GM12891 (cell line): Measurements from ENCODE around the gene FURIN.

Experiments used
- POLR2A ChIP-seq: IDR thresholded peaks from 2 replicates; pipeline ENCODE4 v1.6.1; 2011; ENCODE audit warnings: low read depth, low read length, control low read depth
- POLR2AphosphoS5 ChIP-seq: IDR thresholded peaks from 2 replicates; pipeline ENCODE4 v1.6.1; 2011; ENCODE audit warnings: low read depth, low read length, control low read depth
- SPI1 ChIP-seq: IDR thresholded peaks from 2 replicates; pipeline ENCODE4 v1.6.1; 2011; ENCODE audit warnings: low read depth, low read length, control low read depth
- TAF1 ChIP-seq: IDR thresholded peaks from 2 replicates; pipeline ENCODE4 v1.6.1; 2011; ENCODE audit warnings: low read depth, low read length, control low read depth

DNA sequence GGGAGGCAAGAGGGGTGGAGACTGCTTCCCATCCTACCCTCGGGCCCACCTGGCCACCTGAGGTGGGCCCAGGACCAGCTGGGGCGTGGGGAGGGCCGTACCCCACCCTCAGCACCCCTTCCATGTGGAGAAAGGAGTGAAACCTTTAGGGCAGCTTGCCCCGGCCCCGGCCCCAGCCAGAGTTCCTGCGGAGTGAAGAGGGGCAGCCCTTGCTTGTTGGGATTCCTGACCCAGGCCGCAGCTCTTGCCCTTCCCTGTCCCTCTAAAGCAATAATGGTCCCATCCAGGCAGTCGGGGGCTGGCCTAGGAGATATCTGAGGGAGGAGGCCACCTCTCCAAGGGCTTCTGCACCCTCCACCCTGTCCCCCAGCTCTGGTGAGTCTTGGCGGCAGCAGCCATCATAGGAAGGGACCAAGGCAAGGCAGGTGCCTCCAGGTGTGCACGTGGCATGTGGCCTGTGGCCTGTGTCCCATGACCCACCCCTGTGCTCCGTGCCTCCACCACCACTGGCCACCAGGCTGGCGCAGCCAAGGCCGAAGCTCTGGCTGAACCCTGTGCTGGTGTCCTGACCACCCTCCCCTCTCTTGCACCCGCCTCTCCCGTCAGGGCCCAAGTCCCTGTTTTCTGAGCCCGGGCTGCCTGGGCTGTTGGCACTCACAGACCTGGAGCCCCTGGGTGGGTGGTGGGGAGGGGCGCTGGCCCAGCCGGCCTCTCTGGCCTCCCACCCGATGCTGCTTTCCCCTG lies 13.8 kb downstream of the FURIN start:
- peak; percentile 56; the same call in 1 of the 2 replicates for TF ChIP-seq POLR2AphosphoS5
- TF ChIP-seq POLR2A = no peak
- TF ChIP-seq SPI1 = no peak
- TF ChIP-seq TAF1 = no peak
